ENCODE measurements around the gene ANKRD13C. TPM values are rescaled to one million over a fixed set of nuclear protein-coding genes. Genes with fewer than 3 reads are reported as not detected.
A peak's percentile ranks its signal among the peaks of the same experiment; 100 is the strongest.

The ANKRD13C gene
- polyA plus RNA-seq, 1 of the 3 experiments (the other 2 are of a cell fraction): 5.2 TPM

- Histone ChIP-seq H3K27ac (ENCODE audit: low read depth in 2 of 2, low read length in 1 of 2) (no peak overlapping the region), H3K4me2 (no peak overlapping the region), H3K36me3 (replicated peaks in 1 of 2; ENCODE audit: control insufficient read depth in 1 of 2, insufficient read depth in 2 of 2, low read length in 1 of 2) (no peaks in the 10 kb centered on the region), H3K9ac (no peak overlapping the region), H3F3A (replicated peaks; ENCODE audit: insufficient read depth) (peaks cover 3% of the 10 kb centered on the region), H4K20me1 (ENCODE audit: insufficient read depth) (no peaks in the 10 kb centered on the region), H3K27me3 (ENCODE audit: insufficient read depth) (no peaks in the 10 kb centered on the region), H3K4me1 (ENCODE audit: control insufficient read depth in 1 of 2, insufficient read depth in 2 of 2, low read depth in 1 of 2, low read length in 1 of 2) (peaks cover 3 to 12% of the 10 kb centered on the region in 2 experiments; a peak in 3 of 4 replicates), H3K9me3 (no peaks in the 10 kb centered on the region), H3K79me2 (ENCODE audit: insufficient read depth) (peaks cover 5% of the 10 kb centered on the region; the same call in 1 of the 2 replicates), H3K9me2 (no peaks in the 10 kb centered on the region), H2AFZ (ENCODE audit: low read depth) (no peak overlapping the region), H3K4me3 (ENCODE audit: low read depth in 2 of 2, low read length in 1 of 2) (no peak overlapping the region)
- 91% methylated on average over 7 of the region's 7 CpGs for WGBS (ENCODE audit: low lambda C conversion rate)
- DNase-seq: no peak
- CTCF ChIA-PET: interaction anchor here (1.4 kb wide), 1 partner anchor 12 kb away, joined by 3 read pairs; no protein-coding TSS in a partner anchor
- POLR2A ChIA-PET: no interaction called here
- TF ChIP-seq MEF2A (IDR thresholded peaks at IDR 0.05; ENCODE audit: borderline replicate concordance, low read depth): no peak
- TF ChIP-seq REST (IDR thresholded peaks at IDR 0.05; ENCODE audit: low read depth, low read length): no peak
- no peak for TF ChIP-seq FOXJ3 (CRISPR knock-in tag; IDR thresholded peaks at IDR 0.05)
- no peak for TF ChIP-seq FOXM1 (IDR thresholded peaks at IDR 0.05; ENCODE audit: low read depth)
Observed at GRCh38 chr1:70358921-70359564, 4.5 kb upstream of the ANKRD13C start.

DNA sequence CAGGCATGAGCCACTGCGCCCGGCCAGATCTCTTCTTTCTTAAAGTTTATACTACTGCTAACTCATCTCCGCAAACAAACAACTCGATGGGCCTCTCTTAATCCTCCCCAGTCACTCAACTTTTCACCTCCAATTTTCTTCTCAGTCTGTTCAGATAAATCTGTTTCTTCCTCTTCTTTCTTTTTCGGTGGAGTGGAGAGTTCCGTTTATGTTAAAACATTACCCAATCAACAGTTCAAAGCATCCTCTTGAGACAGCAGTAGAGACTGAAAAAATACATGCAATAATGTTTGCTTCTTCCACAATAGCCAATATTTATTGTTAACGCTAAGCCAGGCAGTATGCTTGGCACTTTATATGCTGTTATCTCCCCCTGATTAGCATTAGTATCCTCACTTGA is 1.4 kb upstream of the ANKRD13C start:
- H3K9me2 ChIP-seq: no peaks in the 10 kb centered on the region
- peaks cover 36% of the 10 kb centered on the region for H3K79me2 ChIP-seq (ENCODE audit: insufficient read depth)
- 96% methylated on average over 7 of the region's 7 CpGs for WGBS (ENCODE audit: low lambda C conversion rate)
- H3K9ac ChIP-seq: no peak overlapping the region
- CTCF ChIA-PET: no interaction called here
- no peaks in the 10 kb centered on the region for H3F3A ChIP-seq (replicated peaks; ENCODE audit: insufficient read depth)
- peaks cover 0 to 3% of the 10 kb centered on the region in 2 experiments; a peak in 3 of 4 replicates for H3K4me1 ChIP-seq (ENCODE audit: control insufficient read depth in 1 of 2, insufficient read depth in 2 of 2, low read depth in 1 of 2, low read length in 1 of 2)
- H4K20me1 ChIP-seq (ENCODE audit: insufficient read depth): peaks cover 14% of the 10 kb centered on the region
- H3K27ac ChIP-seq (ENCODE audit: low read depth in 2 of 2, low read length in 1 of 2): no peak overlapping the region
- H3K36me3 ChIP-seq (replicated peaks in 1 of 2; ENCODE audit: control insufficient read depth in 1 of 2, insufficient read depth in 2 of 2, low read length in 1 of 2): peaks cover 0 to 2% of the 10 kb centered on the region in 2 experiments
- POLR2A ChIA-PET: no interaction called here
- no peaks in the 10 kb centered on the region for H3K9me3 ChIP-seq
- 0 out of 4 replicates have a peak overlapping the region, but pooled peaks of 1 of the 2 experiments have one; percentile 91 for H3K4me3 ChIP-seq (ENCODE audit: low read depth in 2 of 2, low read length in 1 of 2)
- DNase-seq: no peak
- H3K27me3 ChIP-seq (ENCODE audit: insufficient read depth): no peaks in the 10 kb centered on the region
- TF ChIP-seq FOSL2 (IDR thresholded peaks at IDR 0.05; ENCODE audit: borderline replicate concordance, low read depth): no peak
- no peak for TF ChIP-seq TAF1 (IDR thresholded peaks at IDR 0.05; ENCODE audit: borderline replicate concordance, low read depth, low read length)
- TF ChIP-seq FOXJ3 (CRISPR knock-in tag; IDR thresholded peaks at IDR 0.05): no peak
- no peak for TF ChIP-seq RFX5 (IDR thresholded peaks at IDR 0.05; ENCODE audit: low read length)
- peak overlapping the region; percentile 92; the same call in 1 of the 2 replicates for H3K4me2 ChIP-seq
- no peak overlapping the region for H2AFZ ChIP-seq (ENCODE audit: low read depth)
